Activated T-helper 9 cell treated with anti-CD3 and anti-CD28 coated beads, Interleukin-2, amount 50 U/mL, for 16 hours (primary cell): ENCODE data around the gene HDGFL2.
"Not testable (repeated sequence)": the region's sequence is repeated elsewhere in the genome, so short reads cannot be mapped to it uniquely, and the experiment has no call there.

Experiments used
- DNase-seq: peaks from one replicate; pipeline ENCODE4 v3.0.0-alpha.2; 2020; ENCODE audit warnings: low read depth

HDGFL2 gene

GRCh38 chr19:4516199-4516938, 44.3 kb downstream of the HDGFL2 start:
- no peak for DNase-seq

DNA sequence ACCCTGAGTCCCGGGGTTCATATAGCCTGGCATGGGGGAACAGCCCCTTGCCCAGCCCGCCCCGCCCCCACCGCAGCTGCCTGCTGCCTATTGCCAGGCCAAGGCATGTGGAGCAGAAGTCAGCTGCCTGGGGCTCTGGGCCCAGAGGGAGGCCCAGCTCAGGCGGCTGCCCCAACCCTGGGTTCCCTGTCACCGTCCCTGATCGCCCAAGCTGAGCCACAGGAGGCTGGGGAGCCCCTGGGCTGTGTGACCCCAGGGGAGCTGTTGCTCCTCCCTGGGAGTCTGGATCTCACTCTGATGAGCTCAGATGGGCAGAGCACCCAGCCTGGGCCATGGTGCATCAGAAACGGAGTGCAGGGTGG, 44.8 kb downstream of the HDGFL2 start:
- DNase-seq = no peak

DNA sequence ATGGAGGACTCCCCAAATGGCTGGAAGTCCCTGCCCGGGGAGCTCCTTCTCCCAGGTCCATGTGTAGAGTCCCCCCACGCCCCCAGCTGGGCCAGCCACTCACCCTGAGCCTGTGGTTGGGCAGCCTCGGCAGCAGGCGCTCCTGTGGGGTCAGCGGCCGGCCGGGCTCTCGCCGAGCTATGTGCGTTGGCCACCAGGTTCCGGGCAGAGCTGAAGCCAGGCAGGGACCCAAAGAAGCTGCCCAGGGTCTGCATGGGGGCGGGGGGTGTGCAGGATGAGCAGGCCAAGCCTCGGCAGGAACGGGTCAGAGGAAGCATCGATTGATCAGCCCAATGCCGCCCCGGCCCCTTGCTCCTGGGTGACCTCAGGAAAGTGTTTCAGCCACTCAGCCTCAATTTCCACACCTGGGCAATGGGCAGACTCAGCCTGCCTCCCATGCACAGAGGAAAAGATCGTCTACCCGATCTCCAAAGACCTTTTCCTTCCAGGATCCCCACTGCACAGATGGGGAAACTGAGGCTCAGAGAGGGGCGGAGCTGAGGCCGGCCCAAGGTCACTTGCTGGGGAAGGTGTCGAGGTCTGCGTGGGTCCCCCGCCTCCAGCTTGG, 45.5 kb downstream of the HDGFL2 start:
- no peak for DNase-seq

- no peak for DNase-seq
These were observed 46.5 kb downstream of the HDGFL2 start, which contains the start of gene PLIN4 for GRCh38 chr19:4518345-4519171. Gene PLIN4, minus strand, starts transcription at chr19:4518486. Its CDS starts 214 bp downstream, at chr19:4518272.

- DNase-seq = no peak
These were observed 47.0 kb downstream of the HDGFL2 start for GRCh38 chr19:4519172-4519496.

- DNase-seq = no peak
These were observed 47.6 kb downstream of the HDGFL2 start for GRCh38 chr19:4519521-4520277.

DNA sequence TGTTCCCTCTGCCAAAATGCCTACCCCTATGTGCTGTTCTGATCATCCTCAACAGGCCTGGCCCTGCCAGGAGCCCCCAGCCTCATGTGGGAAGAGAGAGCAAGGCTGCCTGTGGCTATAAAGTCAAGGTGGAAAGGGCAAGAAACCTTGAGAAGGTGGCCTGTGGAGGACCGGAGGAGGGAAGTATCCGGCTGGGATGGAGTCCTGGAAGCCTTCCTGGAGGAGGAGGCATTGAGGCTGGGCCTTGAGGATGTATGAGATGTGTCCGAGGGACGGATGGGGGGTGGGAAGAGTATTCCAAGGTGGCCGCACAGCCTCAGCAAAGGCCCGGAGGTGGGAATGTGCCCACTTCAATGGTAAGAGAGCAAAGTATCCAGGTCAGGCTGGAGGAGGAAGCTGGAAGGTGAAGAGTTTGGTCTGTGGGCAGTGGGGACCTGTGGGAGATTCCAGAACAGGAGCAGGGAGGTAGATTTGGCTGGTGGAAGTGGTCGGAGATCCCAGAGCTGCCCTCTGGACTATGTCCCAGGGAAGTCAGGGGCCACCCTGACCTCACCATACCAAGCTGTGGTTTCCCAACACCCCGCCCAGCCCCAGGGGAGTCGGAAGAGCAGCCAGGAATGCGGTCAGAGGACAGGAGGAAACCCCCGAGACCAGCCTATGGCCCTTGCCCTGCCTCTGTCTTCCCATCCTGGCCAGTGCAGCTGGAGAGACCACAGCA, 49.2 kb downstream of the HDGFL2 start:
- DNase-seq = no peak

- DNase-seq = no peak
These were observed 49.8 kb downstream of the HDGFL2 start for GRCh38 chr19:4521888-4522242.

DNA sequence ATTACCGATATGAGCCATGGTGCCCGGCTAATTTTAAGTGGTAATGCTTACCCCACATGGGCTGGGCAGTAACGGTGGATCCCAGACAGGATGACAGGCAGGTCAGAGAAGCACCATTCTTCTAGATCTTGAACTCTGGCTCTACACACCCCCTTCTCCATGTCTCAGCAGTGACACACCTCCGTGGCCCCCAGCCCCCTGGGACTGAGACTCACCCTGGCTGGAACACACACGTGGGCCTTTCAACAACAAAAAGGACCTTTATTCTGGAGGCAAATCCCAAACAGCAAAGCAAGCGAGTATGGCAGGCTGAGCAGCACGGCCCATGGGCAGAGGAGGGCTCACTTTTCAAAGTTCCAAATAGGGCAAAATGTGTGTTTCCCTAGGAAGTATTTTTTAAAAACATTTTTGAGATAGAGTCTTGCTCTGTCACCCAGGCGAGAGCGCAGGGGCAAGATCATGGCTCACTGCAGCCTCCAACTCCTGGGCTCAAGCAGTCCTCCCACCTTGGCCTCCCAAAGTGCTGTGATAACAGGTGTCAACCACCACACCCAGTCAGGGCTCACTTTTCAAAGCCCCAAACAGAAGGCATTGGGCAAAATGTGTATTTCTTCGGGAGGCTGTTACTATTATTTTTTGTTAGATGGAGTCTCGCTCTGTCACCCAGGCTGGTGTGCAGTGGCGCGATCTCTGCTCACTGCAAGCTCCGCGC, 50.4 kb downstream of the HDGFL2 start:
- DNase-seq = no peak

GRCh38 chr19:4523306-4524110, 51.4 kb downstream of the HDGFL2 start:
- peak; percentile 13 for DNase-seq

GRCh38 chr19:4524808-4525562, 52.9 kb downstream of the HDGFL2 start:
- peak; percentile 46 for DNase-seq

DNA sequence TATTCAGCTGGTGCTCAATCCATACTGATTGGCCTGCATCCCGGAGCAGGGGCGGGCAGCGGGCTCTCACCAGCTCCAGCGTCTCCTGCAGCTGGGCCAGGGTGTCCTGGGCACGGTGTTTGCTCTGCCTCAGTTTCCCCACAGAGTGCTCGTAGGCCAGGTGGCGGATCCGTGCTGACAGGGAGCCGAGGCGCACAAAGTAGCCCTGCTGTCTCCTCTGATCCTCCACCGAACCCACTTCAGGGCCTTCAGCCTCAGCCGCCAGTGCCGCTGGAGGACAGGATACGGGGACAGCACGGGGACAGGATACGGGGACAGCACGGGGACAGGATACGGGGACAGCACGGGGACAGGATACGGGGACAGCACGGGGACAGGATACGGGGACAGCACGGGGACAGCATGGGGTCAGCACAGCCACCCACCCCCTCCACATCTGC, 53.5 kb downstream of the HDGFL2 start:
- DNase-seq = no peak

GRCh38 chr19:4527377-4527776, 55.3 kb downstream of the HDGFL2 start:
- DNase-seq = not testable (repeated sequence)

DNA sequence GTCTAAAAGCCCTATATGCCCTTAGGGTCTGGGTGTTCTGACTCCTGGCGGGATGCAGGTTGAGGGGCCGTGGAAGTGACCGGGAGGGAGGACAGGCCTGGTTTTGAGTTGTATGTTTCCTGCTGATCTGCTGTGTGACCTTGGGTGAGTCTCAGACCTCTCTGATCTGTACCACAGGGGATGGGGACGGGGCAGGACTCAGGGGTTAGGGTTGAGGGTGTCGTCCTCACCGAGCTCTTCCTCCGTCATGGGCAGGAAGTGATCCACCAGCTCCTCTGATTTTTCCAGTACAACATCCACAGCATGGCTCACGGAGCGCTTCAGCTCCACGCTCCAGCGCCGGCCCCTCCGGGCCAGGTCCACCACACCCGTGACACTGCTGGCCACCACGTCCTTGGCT, 56.7 kb downstream of the HDGFL2 start:
- DNase-seq = no peak

GRCh38 chr19:4529924-4530522, 57.9 kb downstream of the HDGFL2 start:
- no peak for DNase-seq

GRCh38 chr19:4531562-4532165, 59.6 kb downstream of the HDGFL2 start:
- DNase-seq = no peak

DNA sequence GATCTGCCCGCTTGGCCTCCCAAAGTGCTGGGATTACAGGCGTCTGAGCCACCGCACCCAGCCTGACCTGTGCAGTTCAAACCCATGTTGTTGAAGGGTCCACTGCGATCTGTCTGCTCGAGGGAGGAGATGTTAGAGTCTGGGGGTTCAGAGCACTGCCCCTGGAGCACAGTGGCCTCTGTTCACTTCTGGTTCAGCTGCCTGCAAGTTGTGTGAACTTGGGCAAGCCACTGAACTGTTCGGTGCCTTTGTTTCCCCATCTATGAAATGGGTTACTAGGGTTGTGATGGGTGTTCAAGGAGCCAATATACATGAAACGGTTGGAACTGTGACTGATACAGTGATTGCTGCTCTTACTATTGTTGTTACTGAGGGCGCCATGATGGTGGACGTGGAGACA, 61.2 kb downstream of the HDGFL2 start:
- DNase-seq = no peak

DNA sequence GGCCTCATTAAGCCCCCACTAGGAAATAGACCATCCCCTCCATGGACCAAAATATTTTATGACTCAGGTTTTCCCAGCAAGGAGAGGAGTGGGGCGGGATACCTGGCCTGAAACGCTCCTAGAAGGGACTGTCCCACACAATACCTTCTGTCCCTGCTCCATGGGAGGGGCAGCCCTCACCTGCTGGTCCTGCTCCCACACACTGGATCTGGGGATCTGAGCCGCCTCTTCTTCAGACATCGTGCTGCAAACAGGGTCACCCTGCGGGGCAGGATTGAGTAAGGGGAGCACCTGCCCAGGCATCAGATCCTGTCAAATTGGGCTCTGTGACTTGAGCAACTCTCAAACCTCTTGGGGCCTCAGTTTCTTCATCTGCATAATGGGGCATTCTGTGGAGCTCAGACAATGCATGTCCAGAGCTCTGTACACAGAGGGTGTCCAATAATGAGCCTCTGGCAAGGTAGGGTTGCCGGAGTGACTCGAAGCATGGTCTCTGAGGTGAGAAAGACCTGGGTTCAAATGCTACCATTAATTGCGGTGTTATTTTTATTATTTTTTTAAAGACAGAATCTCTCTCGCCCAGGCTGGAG, 61.8 kb downstream of the HDGFL2 start:
- no peak for DNase-seq
